GM12873 (cell line): Measurements from ENCODE around the gene CSNK2A1.

ENCODE experiments used
- TF ChIP-seq, protein P1 (sequence below): IDR thresholded peaks from 2 replicates; pipeline ENCODE4 v1.5.1; 2012; ENCODE audit warnings: low read depth, mild to moderate bottlenecking, moderate library complexity, low read length, control low read depth; ENCODE audit not compliant: insufficient read depth; ENCODE audit errors: missing control alignments

CSNK2A1 gene

DNA sequence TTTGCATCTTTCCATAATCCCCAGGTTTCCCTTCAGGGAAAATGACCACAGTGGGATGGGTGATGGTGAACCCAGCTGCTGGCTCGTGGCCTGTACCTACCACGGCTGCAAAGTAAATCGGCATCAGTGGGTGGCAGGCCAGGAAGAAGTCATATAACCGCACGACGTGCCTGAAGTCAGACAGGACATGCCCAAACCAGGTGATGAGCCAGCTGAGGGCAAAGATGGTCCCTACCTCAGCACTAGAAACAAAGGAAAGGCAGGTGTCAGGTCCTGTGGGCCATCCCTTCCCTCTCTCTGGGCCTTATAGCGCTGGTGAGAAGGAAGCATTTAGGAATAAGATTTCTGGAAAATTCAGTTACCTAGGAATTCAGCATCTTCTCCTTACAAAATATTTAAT lies 103.4 kb downstream of the CSNK2A1 start:
- TF ChIP-seq, protein P1, sequence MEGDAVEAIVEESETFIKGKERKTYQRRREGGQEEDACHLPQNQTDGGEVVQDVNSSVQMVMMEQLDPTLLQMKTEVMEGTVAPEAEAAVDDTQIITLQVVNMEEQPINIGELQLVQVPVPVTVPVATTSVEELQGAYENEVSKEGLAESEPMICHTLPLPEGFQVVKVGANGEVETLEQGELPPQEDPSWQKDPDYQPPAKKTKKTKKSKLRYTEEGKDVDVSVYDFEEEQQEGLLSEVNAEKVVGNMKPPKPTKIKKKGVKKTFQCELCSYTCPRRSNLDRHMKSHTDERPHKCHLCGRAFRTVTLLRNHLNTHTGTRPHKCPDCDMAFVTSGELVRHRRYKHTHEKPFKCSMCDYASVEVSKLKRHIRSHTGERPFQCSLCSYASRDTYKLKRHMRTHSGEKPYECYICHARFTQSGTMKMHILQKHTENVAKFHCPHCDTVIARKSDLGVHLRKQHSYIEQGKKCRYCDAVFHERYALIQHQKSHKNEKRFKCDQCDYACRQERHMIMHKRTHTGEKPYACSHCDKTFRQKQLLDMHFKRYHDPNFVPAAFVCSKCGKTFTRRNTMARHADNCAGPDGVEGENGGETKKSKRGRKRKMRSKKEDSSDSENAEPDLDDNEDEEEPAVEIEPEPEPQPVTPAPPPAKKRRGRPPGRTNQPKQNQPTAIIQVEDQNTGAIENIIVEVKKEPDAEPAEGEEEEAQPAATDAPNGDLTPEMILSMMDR = no peak

DNA sequence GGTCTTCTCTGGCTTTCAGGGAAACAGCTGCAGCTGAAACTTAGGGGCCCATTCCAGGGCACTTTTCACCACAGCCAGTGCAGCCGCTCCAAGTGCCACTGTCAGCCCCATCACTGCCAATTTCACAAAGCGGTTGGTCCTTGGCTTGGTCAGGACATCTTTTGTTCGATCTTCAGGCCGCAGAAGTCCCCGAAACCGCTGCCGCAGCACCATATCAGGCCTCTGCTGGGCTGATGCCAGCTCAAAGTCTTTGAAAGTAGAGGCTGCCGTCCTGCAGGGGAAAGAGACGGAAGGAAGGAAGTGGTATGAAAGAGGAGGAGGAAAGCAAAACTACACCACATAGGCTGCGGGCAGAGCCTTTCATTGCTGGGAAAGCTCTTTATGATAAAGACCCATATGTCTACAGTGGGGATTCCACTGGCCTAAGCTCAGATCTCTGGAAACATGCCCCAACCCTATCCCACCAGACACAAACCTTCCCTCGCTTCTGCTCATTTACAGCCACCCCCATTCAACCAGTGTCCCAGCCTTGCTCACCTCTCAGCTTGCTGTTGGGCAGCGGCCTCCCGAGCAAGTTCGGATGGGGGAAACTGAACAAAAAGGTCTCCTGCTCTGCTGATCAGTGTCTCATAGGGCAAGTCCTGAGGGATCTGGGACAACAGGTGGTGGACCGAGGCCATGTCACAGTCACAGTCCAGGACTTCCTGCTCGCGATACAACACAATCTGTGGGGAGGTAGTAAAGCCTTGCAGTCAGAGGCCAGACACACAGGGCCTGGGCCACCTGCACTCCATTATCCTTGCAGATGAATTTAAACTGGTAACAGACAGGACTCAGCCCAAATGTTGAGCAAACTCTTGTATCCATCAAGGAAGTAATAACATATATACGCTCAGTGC lies 104.8 kb downstream of the CSNK2A1 start:
- TF ChIP-seq, protein P1 = no peak

DNA sequence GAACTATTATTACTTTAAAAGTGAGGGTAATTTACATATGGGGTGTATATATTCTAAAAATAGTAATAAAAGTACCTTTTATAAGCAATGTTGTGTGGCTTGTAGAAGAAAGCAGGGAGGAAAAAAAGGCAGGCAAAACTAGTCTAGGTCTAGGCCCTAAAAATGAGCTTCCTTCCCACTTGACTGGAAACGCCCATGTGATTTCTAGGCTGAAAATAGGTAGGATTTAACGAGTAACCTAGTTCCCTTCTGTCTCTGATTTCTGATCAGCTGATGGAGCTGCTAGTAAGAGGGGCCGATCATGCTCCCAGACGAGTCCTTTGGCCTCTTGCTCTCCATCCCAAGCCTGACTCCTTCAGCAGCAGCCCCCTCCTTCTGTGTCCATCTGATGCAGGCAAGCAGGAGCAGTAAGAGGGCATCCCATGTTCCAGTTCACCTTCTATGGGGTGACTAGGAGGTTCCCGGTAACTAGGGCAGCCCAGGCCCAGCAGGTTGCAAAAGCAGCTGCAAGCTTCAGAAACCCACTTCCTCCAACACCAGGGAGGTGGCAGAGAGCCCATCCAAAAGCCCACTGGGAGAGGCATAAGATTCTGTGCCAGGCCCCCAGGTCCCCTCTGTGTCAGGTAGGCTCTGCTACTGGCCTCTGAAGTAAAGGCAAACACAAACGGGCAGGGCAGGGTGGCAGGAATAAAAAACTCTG lies 105.7 kb downstream of the CSNK2A1 start:
- TF ChIP-seq, protein P1 = no peak

DNA sequence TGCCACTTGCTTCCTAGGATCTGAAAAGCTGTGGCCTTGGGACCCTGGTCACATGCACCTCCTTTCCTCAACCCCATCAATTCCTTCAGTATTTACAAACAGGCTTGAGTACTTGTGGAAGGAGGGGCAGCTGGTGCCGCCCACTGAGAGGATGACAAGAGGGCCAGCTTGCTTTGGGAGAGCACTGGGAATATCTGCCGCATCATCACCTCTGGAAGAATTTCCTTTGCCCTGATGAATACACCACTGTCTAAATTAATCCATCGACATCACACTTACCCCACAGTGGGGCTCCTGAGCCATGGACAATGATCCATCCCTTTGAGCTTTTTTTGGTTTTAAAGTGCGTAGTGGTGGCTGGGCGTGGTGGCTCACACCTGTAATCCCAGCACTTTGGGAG lies 107.1 kb downstream of the CSNK2A1 start:
- TF ChIP-seq, protein P1 = no peak

DNA sequence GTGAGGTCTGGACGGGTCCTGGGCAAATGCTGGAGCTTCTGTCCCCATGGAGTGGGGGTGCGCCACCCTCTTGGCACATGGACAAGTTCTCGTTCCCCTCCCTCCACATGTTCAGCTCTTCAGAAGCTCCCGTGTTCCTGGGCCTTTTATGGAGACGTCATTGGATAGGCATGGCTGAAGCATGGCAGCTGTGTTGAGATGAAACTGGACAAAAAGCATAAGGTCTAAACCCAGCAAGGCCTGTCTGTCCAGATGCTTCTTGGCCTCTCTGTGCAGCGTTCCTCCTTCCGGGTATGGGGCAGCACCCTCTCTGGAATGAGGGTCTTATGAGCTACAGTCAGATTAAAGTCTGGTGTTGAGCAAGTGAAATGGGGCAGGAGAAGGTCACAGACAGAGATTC lies 108.0 kb downstream of the CSNK2A1 start:
- TF ChIP-seq, protein P1 = no peak

DNA sequence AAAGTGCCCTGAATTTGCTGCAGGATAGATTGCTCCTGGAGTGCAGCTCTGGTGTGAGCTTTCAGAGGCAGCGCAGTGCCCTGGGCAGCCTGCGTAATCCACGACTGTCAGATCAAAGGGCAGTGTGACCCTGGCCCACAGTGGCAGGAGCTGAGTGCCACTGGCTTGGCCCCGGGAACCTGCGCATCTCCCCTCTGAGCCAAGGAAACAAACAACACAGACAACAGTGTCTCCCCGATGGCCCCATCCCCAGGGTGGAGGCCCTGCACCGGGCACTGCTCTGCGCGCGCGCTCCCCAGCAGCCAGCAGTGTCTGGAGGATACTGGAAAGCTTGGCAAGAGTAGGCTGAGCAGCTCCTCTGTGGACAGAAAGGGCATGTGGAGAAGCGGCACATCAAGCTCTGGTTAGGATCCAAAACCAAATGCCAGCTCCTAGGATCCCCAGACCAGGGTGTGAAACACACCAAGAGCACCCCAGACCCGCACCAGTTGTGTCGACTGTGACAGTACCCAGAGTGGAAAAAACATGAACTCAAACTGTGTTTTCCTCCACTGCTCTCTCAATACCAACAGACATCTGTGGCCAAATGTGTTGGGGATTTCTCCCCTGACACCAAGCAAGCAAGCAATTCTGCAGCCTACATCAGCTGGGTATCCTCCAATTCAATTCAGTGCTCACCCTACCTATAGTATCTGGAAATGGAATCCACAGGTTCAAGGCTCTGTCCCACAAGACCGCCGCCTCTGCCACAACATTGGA lies 108.8 kb downstream of the CSNK2A1 start:
- TF ChIP-seq, protein P1 = no peak

DNA sequence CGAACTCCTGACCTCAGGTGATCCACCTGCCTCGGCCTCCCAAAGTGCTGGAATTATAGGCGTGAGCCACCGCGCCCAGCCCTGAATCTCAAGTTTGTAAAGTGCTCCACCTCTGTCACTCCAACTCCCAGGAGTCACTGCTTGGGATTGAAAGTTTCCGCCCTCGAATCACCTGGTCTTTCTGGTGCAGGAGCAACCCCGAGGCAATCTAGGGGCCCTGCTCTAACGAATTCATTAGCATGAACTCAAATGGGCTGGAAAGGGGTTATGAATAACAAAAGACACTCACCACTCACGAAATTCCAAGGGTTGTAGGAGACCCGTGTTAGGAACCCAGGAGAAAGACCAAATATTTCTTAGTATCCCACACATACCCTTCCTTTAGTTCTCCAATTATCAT lies 109.4 kb downstream of the CSNK2A1 start:
- TF ChIP-seq, protein P1 = no peak
